Measurements from ENCODE around the gene CCL2.

The CCL2 gene

DNA sequence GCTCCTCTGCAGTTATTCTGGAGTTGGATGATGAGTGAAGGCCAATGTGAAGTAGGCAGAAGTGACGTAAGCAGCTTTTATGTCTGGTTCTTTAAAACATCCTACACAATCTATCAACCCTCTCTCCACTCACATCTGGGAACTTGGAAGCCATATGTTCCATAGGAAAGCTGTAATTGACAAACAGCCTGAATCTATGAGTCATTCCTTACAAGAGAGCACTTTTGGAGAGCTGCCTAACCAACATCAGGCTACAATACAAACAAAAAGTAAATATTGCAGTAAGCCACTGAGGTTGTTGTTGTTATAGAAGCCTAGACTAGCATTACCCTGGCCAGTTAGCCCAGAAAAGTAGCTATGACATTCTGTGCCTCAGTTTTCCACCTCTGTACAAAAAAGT is 20.8 kb downstream of the CCL2 start:
- DNase-seq = no peak

DNA sequence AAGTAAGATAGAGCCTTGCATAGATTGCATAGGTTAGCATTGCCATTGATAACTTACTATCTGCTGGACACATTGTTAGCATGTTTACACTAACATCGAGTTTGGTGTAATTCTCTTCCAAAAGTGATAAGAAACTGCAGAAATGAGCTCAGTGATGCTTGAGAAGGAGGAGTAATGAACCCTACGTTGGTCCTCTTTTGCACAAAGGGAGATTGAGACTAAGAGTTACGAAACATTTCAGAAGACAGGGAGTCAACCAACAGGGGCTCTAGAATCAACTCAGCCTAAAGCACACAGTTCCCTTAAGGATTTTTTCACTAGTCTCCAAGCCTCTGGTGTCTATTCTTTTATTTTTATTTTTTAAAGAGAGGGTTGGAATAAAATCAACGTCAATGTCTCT is 21.7 kb downstream of the CCL2 start:
- no peak for DNase-seq

DNA sequence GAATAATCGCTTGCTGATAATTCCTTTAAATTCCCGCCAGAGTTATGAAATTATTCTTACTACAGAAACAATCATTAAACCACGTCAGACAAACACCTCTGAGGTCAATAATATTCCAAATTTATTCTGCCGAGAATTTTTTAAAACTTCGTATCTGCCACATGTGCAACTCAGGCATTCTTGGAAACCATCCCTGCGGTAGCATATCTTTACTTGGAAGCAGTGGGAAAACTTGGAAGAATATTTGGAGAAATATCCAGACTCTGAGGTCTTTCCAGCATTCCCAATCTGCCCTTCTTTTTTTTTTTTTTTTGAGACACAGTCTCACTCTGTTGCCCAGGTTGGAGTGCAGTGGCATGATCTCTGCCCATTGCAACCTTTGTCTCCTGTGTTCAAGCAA is 28.5 kb downstream of the CCL2 start:
- DNase-seq = no peak

DNA sequence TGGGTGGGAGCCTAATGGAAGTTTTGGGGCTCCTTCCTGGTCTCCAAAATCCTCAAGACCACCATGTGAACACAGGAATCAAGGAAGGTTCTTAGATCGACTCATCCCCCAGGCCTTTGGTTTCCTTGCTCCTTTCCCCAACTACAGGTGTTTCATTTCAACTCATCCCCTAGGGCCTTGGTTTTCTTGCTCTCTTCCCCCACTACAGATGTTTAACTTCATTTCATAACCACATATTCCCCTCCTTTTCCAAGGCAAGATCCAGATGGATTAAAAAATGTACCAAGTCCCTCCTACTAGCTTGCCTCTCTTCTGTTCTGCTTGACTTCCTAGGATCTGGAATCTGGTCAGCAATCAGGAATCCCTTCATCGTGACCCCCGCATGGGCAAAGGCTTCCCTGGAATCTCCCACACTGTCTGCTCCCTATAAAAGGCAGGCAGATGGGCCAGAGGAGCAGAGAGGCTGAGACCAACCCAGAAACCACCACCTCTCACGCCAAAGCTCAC is 30.3 kb downstream of the CCL2 start, which contains the start of gene CCL11:
Gene CCL11 (plus strand): TSS at position 457 of the 507 bp plus-strand sequence. CDS start 67 bp downstream, outside the sequence.
- no peak for DNase-seq

DNA sequence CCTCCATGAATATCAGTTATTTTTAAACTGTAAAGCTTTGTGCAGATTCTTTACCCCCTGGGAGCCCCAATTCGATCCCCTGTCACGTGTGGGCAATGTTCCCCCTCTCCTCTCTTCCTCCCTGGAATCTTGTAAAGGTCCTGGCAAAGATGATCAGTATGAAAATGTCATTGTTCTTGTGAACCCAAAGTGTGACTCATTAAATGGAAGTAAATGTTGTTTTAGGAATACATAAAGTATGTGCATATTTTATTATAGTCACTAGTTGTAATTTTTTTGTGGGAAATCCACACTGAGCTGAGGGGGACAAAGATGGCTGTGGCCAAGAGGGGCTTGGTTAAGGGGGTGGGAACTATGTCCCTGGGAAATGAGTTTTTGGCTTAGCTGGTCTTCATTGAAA is 32.8 kb downstream of the CCL2 start:
- no peak for DNase-seq

DNA sequence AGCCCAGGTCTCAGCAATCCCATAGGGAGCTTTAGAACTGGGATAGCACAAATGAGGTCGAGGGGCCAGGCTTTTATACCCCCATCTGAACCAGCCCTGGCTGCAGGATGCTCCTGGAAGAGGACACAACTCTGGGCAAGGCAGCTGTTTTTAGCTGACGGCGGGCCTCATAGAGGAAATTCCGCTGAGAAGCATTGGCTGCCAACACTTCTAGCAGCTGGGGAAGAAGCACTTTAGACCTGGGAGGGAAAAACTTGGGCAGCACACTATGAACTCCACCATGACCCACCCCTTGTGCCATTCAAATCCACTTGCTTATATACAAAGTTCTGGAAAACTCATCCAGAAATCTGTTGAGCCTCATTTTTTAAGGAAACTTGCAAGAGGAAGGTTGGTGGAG is 35.5 kb downstream of the CCL2 start:
- no peak for DNase-seq

DNA sequence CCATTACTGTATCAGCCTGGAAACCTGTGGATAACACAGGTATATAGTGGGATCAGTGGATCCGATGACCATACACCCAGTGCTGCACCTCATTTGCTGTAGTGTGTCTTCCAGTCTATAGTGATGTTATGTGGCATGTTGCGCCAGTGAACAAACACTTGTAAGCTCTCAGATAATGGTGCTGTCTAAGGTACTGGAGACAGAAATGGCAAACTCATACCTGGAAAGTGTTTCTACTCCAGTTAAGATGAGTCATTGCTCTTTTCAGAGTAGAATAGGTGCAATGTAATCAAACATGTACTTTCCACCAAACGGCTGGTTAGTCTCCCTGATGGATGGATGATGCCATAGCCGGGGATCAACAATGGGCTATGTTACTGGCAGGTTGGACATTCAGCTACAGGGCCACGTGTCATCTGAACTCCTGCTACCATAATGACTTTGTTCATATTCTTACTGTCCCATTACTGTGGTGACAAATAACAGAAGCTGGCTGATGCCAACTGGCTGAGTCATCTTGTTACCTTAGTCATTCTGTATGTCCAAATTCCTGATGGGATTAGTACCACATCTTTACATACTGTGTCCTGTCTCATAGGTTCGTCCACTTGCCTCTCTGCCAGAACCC is 36.8 kb downstream of the CCL2 start:
- no peak for DNase-seq

DNA sequence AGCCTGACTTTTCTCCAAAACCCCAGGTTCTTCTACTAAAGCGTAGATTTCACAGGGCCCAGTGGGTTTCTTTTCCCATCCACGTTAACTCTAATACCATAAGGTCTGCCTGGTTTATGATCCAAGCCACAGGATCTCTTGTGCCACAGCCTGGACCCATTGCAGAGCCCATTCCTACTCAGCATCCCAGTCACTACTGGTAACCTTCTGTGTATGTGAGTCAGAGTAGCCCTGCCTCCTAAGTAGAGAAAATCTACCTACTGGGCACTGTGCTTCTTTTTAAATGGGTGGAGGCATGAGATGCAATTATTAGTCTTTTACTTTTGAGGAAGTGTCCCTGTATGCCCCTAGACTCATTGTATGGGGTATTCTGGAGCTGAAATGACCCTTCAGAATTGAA is 43.9 kb downstream of the CCL2 start:
- DNase-seq = no peak

DNA sequence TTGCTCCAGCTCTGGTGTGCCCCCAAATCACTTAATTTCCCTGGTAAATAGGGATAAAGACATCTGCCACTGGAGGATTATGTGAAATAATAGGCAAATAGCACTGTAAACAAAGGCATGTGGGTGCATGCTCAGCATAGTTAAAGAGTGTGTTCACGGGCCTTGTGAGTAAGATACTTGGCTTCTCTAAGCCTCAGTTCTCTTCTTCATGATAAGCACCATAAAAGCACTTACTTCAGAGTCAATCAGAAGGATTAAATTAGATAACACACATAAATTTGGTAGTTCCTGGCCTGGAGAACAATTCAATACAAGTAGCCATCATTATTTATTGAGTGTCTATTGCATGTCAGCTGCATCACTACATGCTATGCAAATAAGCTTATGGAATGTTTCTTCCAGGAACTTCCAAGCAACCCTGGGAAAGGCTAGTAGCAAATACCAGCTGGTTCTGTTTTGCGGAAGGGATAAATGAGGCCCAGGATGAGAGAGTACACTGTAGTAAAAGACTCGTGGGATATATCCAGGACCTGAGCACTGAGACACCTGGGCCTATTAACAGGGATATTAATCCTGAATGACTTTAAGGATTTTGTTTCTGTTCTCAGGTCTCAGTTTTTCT is 45.0 kb downstream of the CCL2 start:
- DNase-seq = no peak

DNA sequence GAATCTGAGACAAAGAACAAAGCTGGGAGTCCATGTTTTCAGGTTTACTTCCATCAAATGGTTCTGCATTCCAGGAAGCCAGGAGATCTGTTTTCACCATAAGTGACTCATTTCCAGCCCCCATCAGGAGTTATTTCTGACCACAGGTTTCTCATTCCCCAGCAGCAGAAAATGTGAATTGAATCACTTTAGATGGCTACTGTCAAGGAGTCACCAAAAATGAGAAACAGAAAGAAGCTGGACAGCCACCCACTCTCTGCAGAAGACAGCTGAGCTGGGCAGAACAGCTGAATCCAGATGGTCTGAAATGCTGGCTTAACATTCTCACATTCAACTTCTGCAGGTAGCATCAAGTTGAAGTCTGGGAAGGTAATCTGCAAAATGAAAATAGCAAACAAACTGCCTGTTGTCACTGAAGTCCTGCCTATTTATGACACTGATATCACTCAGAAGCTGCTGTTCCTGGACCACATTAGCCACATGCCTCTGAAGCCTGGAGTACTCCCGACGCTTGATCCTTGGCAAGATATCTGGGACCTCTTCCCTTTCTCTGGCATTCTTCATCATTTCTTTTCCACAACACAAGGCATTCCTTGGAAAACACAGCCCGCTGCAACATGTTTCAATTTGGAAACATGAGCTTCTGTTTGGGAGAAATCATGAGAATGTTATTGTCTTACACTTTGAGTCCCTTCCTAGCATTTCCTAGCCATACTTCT is 45.7 kb downstream of the CCL2 start:
- DNase-seq = no peak

DNA sequence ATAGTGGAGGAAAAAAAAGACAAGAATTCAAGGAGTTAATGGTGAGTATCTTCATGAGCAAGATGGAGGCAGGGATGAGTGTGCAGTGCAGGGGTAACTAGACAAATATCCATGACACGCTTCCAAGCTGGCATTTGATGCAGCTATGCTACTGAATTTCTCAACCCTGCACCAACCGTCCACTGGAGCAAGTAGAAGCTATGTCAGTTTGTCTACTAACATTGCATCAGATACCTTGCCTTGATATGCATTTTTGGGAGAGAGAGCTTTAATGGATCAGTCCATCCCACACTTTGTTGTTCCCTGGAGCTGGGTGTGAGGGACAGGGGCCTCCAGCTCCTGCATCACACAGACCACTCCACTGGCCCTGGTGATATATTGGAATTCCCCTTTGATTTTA is 46.9 kb downstream of the CCL2 start:
- no peak for DNase-seq

DNA sequence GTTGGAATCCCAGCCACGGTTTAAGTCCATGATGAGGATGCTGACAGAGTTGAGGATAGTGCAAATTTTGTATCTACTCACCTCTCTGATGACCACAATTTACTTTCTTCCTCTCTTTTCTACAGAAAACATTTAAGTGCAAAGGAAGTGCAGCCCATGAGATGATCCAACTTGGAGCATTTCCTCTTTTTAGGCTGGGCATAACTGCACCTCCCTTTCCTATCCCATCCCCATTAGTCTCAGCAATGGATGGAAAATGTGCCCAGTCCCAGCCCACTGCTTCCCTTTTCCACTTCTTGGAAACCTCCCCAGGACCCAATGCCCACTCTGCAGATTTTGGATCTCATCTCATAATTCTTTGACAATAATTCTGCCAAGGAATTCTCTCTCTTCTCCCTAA is 47.6 kb downstream of the CCL2 start:
- no peak for DNase-seq

DNA sequence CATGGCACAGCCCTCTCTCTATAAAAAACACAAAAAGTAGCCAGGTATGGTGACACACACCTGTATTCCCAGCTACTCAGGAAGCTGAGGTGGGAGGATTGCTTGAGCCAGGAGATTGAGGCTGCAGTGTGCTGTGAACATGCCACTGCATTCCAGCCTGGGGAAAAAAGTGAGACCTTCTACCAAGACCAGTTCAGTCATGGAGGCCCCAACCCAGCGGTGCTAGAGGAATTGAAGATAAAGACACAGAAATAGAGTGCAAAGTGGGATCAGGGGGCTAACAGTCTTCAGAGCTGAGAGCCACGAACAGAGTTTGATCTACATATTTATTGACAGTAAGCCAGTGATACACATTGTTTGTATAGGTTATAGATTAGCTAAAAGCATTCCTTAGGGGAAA is 48.5 kb downstream of the CCL2 start:
- DNase-seq = no peak

DNA sequence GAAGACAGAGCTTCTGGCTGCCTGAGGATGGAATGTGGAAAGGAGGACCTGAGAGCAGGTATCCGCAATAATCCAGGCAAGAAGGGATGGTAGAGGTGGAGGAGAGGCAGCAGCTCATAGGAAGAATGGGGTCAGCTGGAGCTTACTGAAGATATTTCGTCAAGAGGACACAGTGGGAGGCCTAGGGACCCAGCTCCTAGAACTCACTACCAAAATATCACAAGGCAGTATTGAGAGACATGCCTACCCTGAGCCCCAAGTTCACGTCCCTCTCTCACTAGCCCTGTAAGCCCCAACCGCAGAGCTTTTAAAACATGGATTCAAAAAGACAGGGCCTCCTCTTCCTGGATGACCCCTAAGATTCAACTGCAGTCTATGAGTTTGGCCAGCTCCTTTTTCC is 50.0 kb downstream of the CCL2 start:
- DNase-seq = no peak

DNA sequence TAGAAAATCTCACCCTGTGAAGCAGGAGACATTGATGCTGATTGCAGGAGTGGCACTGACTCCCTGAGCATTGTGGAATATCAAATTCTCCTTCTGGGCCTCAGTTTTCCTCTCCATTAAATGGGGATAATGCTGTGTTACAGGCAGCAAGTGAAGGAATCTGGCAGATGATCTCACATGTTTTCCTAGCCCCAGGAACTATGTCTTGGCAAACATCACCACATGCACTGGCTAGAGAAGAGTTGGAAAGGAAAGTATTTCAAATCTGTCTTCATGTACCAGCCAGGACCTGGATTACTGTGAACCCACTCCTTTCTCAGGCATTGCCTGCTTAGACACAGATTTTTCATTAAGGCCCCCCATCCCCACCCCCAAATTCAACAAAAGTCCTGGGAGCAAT is 50.5 kb downstream of the CCL2 start:
- no peak for DNase-seq

DNA sequence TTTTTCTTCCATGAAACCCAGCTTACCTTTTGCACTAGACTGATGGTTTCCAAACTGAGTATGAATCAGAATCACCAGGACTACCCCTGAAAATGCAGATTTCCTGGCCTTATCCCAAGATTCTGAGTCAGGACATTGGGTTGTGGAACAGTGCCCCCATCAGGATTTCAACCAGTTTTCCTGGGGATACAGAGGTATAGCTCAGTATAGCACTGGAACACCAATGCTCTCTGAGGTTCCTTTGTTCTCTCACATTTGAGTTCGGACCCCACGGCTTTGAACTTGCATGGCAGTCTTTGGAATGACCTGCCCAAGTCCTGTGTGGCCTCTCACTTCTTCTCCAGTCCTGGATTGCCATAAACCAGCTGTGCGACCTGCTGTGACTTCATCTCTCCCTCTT is 51.4 kb downstream of the CCL2 start:
- DNase-seq = no peak

Measured in CD4-positive, alpha-beta T cell treated with Interleukin-17A for 1 hour (primary cell).